ENCODE data around the gene BLOC1S6.

DNA sequence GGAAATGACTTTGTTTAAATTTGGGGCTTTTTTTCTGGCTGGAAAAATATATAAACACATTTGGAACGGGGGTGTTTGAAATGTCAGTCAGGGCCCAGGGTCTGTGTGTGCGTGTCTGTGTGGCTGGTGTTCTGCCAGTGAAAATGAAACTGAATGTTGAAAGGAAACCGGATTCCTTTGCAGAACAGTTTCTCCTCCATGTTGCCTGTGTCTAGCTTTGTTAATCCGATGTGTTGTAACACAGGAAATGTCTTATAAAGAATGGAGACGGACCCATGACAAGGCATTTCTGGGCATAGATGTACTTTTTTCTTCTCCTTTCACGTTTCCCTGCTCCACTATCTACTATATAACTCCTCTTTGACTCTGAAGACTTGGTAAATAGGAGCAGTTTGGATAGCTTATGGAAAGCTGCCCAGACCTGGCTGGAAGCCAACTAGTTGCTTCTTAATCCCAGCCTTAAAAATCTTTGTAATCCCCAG, 50.4 kb downstream of the BLOC1S6 start:
- TF ChIP-seq CTCF (IDR thresholded peaks at IDR 0.05; ENCODE audit: insufficient read depth, low read depth, low read length) (no peak), EZH2 (IDR thresholded peaks at IDR 0.05; ENCODE audit: insufficient read depth, low read length) (no peak)
